Measurements from ENCODE around the gene SELENON. TPM values are rescaled to one million over a fixed set of nuclear protein-coding genes. Genes with fewer than 3 reads are reported as not detected.
"Not testable (repeated sequence)": the region's sequence is repeated elsewhere in the genome, so short reads cannot be mapped to it uniquely, and the experiment has no call there.

SELENON gene
- total RNA-seq, 1 donor, result 33.7 TPM

GRCh38 chr1:25837262-25837875, 37.4 kb downstream of the SELENON start:
- peaks cover 22% of the 10 kb centered on the region for H3K36me3 ChIP-seq (ENCODE audit: insufficient read depth, low read length)
- no peak overlapping the region for H2AFZ ChIP-seq (ENCODE audit: low read length)
- no peaks in the 10 kb centered on the region for H3K79me2 ChIP-seq (ENCODE audit: insufficient read depth, low read length)
- H3K4me2 ChIP-seq (ENCODE audit: insufficient read depth, low read length), result no peak overlapping the region
- DNase-seq (ENCODE audit: insufficient read length, low spot score, missing footprints), result peak; percentile 70
- no peaks in the 10 kb centered on the region for H3K27me3 ChIP-seq (ENCODE audit: insufficient read depth, low read length)
- TF ChIP-seq, protein P1, sequence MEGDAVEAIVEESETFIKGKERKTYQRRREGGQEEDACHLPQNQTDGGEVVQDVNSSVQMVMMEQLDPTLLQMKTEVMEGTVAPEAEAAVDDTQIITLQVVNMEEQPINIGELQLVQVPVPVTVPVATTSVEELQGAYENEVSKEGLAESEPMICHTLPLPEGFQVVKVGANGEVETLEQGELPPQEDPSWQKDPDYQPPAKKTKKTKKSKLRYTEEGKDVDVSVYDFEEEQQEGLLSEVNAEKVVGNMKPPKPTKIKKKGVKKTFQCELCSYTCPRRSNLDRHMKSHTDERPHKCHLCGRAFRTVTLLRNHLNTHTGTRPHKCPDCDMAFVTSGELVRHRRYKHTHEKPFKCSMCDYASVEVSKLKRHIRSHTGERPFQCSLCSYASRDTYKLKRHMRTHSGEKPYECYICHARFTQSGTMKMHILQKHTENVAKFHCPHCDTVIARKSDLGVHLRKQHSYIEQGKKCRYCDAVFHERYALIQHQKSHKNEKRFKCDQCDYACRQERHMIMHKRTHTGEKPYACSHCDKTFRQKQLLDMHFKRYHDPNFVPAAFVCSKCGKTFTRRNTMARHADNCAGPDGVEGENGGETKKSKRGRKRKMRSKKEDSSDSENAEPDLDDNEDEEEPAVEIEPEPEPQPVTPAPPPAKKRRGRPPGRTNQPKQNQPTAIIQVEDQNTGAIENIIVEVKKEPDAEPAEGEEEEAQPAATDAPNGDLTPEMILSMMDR (IDR thresholded peaks at IDR 0.05; ENCODE audit: extremely low read depth, low read depth, low read length), result peak; percentile 43
- no peaks in the 10 kb centered on the region for H3K4me1 ChIP-seq (ENCODE audit: insufficient read depth, low read length)
- H3K27ac ChIP-seq (ENCODE audit: low read depth, low read length), result no peak overlapping the region
- H3K9me3 ChIP-seq (ENCODE audit: low read depth, low read length), result no peaks in the 10 kb centered on the region
- H3K4me3 ChIP-seq (ENCODE audit: insufficient read depth, low read length), result no peak overlapping the region
- peaks cover 2% of the 10 kb centered on the region for H4K20me1 ChIP-seq (ENCODE audit: insufficient read depth, low read length)

- DNase-seq (ENCODE audit: insufficient read length, low spot score, missing footprints); H3K27me3 ChIP-seq (ENCODE audit: insufficient read depth, low read length); H3K4me3 ChIP-seq (ENCODE audit: insufficient read depth, low read length); H3K79me2 ChIP-seq (ENCODE audit: insufficient read depth, low read length); H3K4me1 ChIP-seq (ENCODE audit: insufficient read depth, low read length); H3K36me3 ChIP-seq (ENCODE audit: insufficient read depth, low read length); H3K9me3 ChIP-seq (ENCODE audit: low read depth, low read length); H4K20me1 ChIP-seq (ENCODE audit: insufficient read depth, low read length); H3K27ac ChIP-seq (ENCODE audit: low read depth, low read length); H3K4me2 ChIP-seq (ENCODE audit: insufficient read depth, low read length); H2AFZ ChIP-seq (ENCODE audit: low read length): not testable (repeated sequence)
These were observed 39.8 kb downstream of the SELENON start for GRCh38 chr1:25839808-25840207.

GRCh38 chr1:25843483-25843882, 43.5 kb downstream of the SELENON start:
- no peaks in the 10 kb centered on the region for H3K9me3 ChIP-seq (ENCODE audit: low read depth, low read length)
- no peak for DNase-seq (ENCODE audit: insufficient read length, low spot score, missing footprints)
- no peaks in the 10 kb centered on the region for H4K20me1 ChIP-seq (ENCODE audit: insufficient read depth, low read length)
- H3K36me3 ChIP-seq (ENCODE audit: insufficient read depth, low read length), result no peaks in the 10 kb centered on the region
- H3K4me3 ChIP-seq (ENCODE audit: insufficient read depth, low read length), result no peak overlapping the region
- no peaks in the 10 kb centered on the region for H3K79me2 ChIP-seq (ENCODE audit: insufficient read depth, low read length)
- no peak overlapping the region for H3K27ac ChIP-seq (ENCODE audit: low read depth, low read length)
- no peaks in the 10 kb centered on the region for H3K27me3 ChIP-seq (ENCODE audit: insufficient read depth, low read length)
- no peak overlapping the region for H2AFZ ChIP-seq (ENCODE audit: low read length)
- TF ChIP-seq, protein P1 (IDR thresholded peaks at IDR 0.05; ENCODE audit: extremely low read depth, low read depth, low read length), result no peak
- H3K4me2 ChIP-seq (ENCODE audit: insufficient read depth, low read length), result no peak overlapping the region
- H3K4me1 ChIP-seq (ENCODE audit: insufficient read depth, low read length), result no peaks in the 10 kb centered on the region

- Histone ChIP-seq H2AFZ (ENCODE audit: low read length) (no peak overlapping the region), H4K20me1 (ENCODE audit: insufficient read depth, low read length) (no peaks in the 10 kb centered on the region), H3K4me3 (ENCODE audit: insufficient read depth, low read length) (no peak overlapping the region), H3K27ac (ENCODE audit: low read depth, low read length) (no peak overlapping the region), H3K4me2 (ENCODE audit: insufficient read depth, low read length) (no peak overlapping the region), H3K4me1 (ENCODE audit: insufficient read depth, low read length) (no peaks in the 10 kb centered on the region), H3K27me3 (ENCODE audit: insufficient read depth, low read length) (no peaks in the 10 kb centered on the region), H3K9me3 (ENCODE audit: low read depth, low read length) (no peaks in the 10 kb centered on the region), H3K79me2 (ENCODE audit: insufficient read depth, low read length) (no peaks in the 10 kb centered on the region), H3K36me3 (ENCODE audit: insufficient read depth, low read length) (no peaks in the 10 kb centered on the region)
- TF ChIP-seq, protein P1 (IDR thresholded peaks at IDR 0.05; ENCODE audit: extremely low read depth, low read depth, low read length), result no peak
- DNase-seq (ENCODE audit: insufficient read length, low spot score, missing footprints), result no peak
These were observed 44.7 kb downstream of the SELENON start for GRCh38 chr1:25844536-25845337.
